ENCODE results near the gene DIDO1.

DIDO1 gene

DNA sequence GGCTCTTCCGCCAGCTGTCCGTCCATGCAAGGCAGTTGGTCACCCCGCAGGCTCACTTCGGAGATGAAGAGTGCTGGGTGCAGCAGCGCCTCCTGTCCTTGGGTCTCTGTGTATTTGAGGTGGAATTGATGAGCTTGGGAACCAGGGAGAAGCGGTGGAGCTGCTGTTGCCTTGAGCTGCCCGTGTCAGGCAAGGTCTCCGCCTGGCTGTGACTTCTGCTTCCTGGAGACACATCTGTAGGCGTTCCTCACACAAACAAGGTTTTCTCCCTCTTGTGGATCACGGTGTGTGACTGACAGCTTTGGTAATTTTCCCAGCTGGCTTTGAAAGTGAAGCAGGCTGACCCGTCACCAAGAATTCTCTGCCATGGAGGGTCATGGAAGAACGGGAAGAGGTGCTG, 23.7 kb upstream of the DIDO1 start:
- no peak for DNase-seq

DNA sequence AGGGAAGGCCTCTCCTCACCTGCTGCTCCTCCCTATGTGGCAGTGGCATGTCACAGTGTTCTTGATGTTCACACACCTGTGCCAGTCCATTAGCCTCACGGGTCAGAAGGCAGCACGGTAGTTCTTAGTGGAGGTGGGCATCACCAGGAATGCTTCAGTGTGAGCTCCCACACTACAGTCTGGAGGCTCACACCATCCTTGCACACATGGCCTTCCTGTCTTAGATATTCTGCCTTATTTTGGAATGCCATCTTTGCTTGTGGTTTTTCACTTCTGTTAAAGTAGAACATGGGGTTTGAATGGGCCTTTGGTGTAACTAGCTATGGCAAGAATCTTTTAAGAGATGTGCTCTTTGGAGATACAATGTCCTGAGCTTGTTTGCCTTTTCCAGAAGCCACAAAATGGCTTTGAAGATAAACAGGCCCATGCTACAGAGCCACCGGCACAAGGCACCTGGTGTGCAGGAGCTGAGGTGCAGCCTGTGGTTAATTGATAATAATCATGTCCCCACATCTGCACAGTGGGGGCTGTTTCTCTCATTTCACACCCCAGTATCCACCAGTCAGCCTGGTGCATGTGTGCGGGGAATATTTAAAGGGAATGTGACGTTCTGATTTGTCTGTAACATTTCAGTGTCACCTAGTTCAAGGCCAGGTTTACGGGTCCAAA, 23.0 kb upstream of the DIDO1 start:
- no peak for DNase-seq

DNA sequence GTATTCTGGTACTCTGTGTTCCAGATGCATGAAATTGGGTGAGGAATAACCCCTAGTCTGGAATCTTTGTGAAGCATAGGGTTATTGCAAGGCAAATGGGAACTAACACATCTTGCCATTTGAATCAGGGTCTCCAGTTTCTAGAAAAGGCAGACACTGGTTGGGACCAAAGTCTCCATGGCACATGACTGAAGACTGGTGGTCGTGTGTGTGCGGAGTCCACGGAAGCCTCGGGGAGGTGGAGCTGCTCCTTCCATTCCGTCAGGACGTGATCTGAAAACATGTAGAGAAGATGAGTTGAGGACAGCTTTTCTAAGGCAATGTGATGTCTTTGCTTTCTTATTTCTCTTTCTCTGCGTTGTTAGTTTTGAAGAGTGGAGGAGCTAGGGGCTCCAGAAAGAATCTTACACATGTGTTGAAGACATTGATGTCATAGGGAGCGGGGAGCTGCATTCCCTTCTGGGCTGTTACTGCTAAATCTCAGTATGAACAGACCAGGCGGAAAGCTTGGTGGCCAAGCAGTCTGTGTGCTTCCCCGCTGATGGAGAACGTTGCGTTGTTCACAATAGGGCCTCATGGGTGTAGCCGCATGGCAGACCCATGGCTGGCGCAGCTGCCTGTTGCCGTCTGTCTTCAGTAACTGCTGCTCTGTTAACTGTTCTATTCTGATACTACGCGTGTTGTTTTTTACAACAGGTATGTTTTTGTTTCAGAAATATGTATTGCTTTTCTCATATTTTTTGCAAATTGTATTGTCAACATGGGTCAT, 21.4 kb upstream of the DIDO1 start:
- DNase-seq: no peak

DNA sequence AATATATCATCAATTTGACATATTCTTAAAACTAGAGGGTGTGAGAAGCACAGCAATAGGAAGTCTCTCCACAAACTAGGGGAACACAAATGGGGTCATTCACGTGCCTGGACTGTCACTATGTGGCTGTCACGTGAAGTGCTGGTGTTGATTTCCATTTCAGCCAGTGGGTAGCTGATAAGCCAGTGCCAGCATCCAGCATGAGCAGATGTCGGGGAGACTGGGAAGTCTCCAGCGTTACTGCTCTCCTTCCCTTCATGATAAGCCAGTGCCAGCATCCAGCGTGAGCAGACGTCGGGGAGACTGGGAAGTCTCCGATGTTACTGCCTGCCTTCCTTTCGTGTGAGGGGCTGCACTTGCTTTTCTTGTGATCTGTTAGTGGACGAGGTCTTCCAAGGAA, 20.6 kb upstream of the DIDO1 start:
- DNase-seq: no peak

DNA sequence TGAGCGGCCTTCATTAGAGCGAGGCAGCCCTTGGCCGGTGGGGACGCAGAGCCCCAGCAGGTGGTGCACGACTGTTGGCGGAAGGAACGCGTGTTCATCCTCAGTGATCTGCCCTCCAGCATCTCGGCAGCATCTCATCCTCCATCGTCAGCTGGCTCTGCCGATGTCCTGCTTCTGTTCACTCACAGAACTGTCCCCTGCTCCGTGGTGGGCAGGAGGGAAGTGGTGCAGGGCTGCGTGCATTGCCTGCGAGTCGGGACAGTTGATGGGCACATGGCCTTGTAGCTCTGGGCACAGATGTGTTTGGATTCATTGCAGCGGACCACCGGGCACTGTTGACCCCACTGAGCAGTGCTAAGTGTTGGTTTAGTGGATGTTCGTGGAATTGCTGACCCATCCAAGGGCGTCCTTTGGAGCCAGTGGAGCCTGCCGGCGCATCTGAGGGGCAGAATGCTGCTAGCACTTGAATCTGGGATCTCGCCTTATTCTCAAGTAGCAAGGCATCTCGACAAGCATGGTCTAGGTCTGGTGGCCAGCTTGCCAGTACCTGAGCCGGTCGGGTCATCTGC, 19.6 kb upstream of the DIDO1 start:
- no peak for DNase-seq

DNA sequence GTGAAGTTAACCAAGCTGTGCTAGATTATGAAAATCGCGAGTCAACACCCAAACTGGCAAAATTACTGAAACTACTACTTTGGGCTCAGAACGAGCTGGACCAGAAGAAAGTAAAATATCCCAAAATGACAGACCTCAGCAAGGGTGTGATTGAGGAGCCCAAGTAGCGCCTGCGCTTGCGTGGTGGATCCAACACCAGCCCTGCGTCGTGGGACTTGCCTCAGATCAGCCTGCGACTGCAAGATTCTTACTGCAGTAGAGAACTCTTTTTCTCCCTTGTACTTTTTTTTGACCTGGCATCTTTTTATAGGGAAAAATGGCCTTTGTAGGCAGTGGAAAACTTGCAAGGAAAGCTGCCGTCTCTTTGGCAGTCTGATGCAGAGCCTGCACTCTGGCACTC, 18.4 kb upstream of the DIDO1 start:
- DNase-seq: no peak

DNA sequence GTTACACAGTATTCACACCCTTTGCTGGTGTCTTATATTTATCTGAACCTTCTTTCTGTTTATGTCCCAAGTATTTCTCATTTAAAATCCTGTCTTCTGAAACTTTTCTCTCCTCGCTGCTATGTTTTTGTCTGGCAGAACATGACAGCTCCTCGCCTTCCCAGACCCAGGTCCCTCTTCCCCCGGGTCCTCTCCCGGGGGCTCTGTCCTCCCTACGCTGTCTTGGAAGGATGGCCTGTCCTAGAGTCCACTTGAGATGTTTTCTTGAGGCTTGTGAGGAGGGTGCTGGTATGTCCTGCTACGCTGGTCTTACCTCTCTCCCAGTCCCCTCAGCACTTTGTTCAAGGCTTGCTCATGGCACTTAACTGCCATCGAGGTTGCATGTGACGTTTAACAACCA, 17.9 kb upstream of the DIDO1 start:
- no peak for DNase-seq

DNA sequence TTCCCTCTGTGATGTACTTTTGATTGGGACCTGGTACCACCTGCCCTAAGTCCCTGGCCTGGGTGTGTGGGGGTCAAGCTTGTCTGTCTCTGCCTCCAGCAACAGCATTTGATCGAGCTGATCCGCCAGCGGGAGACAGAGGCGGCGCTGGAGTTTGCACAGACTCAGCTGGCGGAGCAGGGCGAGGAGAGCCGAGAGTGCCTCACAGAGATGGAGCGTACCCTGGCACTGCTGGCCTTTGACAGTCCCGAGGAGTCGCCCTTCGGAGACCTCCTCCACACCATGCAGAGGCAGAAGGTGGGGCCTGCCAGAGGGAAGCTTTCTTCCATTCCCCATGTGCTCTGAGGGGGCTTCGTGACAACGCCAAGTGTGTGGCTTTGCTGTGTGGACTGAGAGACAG, 17.1 kb upstream of the DIDO1 start:
- DNase-seq: no peak

DNA sequence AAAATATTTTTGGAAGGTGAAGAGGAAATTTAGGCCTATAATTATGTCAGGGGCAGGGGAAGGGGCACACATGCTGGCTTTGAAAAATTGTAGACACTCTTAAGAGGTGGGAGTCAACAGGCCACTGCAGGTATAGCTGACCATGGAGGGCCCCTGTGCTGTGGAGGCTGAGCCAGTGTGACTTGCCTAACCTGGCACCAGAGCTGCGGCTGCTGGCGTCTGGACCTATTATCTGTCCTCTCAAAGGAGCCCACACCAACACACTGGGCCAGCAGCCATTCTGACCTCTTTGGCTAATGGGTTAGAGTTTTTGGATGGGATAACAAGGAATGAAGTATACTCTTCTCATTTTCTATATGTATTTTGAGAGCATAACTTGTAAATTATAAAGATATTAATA, 16.2 kb upstream of the DIDO1 start:
- no peak for DNase-seq

DNA sequence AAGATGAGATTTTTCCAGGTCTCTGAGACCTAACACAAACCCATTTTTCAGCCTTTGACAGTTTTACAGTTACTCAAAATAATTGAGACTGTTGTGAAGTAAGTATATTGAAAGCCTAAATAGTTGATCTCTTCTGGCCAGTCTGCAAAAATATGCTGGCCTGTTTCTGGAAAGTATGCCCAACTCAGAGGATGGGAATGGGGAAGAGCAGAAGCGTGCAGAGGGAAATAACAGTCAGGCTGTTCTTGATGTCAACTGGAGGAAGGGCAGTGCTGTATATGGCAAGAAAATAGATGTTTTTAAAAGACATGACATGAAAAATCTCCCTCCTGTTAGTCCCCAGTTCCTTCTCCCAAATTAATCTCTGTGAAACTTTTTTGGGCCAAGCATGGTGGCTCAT, 15.5 kb upstream of the DIDO1 start:
- no peak for DNase-seq

DNA sequence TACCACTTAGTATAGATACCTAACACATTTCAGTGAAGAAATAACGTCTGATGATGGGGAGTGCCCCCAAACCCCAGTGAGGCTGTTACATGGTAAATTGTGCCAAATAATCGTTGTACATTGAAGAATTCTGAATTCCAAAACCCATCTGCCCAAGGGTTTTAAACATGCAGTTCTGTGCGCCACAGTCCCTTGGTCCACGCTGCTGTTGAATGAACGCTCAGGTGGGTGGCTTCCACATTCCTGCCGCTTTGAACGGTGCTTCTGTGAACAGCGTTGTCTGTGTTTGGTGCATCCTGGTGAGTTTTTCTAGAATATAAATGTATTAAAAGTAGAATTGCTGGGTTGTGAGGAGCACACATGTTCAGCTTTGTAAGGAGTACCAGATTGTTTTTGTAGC, 14.6 kb upstream of the DIDO1 start:
- no peak for DNase-seq

DNA sequence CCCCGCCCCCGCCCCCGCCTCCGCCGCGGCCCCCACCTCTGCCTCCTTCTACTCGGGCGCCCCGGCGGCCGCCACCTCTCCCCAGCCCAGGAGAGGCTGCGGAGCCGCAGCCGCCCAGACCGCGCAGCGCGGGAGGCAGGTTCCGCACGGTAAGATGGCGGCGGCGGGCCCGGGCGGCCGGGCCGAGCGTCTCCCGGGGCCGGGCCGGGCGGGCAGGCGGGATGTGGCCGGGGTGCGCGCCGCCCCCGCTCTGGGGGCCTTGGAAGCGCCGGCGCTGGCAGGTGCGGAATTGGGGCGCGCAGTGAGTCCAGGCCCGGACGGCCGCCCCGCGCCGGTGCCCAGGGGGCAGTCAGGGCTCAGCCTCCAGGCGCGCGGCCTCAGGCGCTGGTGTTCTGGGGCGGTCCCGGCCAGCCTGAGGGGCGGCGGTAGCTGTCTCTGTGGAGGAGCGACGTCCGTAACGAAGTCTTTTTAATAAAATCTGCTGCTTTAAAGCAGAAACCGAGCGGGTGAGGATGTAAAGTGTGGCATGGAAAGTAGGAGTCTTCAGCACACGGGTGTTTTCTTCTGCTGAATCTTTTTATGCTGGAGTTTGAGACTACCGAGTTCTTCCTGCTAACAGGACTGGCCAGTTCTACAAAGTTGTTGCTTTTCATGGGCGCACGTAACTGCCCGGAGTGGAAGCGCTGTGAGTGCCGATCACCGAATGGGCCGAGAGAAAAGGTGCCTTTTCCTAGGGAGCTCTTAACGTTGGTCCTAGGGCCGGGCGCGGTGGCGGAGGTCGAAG, 12.0 kb upstream of the DIDO1 start, which contains the start of gene GID8:
TSS of gene GID8 (plus strand) at position 43 of the 784 bp plus-strand sequence. CDS start 3,356 bp downstream, outside the sequence.
- peak; percentile 56 for DNase-seq

DNA sequence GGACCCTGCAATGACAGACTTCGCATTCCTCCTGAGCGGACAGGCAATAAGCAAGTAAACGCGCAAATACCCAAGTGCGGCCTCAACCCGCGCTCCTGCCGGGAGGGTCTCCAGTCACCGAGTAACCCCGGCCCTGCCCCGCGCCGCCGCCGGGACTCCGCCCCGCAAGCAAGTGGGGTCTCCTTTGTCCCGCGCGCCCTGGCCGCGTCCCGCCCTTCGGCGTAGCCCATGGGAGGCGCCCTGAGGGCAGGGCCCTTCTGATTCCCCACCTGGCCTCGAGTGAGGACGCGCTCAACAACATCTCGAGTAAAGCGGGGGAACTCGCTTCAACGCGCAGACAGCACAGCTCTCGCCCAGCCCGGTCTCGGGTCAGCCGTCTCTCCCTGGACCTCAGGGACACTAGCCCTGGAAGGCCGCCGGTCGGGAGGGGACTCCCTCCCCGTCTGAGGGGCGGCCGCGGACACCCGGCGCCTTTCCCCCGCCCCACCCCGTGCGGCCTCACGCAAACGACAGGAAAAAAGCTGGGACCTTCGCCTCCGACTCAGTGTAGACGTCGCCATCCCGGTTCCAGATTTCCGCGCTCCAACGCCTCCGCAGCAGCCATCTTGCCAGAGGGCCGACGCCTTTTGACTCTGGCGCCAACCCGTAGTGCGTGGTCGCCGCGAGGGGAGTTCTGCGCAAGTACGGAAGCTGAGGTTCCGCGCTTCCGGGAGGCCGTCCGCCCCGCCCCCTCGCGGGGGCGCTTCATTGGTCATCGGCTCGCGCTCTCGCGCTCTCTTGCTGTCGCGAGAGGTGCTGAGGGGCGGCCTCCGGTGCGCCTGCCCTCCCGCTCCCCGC, 11.2 kb upstream of the DIDO1 start:
- DNase-seq: peak; percentile 98

DNA sequence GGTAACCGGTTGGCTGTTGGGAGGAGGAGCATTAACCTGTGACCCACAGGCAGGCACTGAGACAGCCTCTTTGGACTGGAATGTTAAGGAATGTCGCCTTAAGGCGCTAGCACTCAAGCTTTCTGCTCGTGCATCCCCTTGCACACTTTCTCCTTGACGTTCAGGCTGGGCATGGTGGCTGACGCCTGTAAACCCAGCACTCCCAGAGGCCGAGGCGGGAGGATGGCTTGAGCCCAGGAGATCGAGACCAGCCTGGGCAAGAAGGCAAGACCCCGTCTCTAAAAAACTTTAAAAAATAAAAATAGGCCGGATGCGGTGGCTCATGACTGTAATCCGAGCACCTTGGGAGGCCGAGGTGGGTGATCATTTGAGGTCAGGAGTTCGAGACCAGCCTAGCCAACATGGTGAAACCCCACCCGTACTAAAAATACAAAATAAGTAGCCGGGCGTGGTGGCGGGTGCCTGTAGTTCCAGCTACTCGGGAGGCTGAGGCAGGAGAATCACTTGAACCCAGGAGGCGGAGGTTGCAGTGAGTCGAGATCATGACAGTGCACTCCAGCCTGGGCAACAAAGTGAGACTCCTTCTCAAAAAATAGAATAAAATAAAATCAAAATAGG, 9.8 kb upstream of the DIDO1 start:
- DNase-seq: no peak

DNA sequence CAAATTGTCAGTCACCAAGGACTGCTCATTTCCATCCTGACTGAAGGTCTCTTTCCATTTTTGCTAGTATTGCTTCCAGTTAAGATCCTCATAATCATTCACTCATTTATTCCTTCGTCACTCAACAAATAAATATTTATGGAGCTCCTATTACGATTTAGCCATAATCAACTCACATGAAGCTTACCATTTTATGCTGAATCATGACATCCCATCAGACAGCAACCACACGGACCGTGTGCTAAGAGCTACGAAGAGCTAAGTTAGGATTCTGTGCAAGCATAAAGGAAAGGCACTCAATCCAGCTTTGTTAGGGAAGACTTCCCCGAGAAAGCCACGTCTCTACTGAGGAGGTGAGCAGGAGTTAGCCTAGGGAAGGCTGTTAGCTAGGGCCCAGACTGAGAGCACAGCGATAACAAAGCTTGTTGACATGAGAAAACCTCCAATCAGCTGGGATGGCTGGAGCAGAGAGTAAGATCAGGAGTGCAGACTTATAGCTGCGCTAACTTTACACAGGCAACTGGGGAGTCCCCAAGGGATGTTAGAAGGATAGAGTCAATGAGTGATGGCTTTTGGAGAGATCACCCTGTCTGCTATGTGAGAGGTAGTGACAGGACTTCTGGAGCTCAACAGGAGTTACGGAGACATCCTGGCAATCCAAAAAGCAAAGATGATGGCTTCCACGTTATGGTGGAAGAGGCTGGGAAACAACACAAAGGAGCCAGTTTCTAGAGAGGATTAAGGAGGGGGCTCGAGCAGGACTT, 9.1 kb upstream of the DIDO1 start:
- no peak for DNase-seq

DNA sequence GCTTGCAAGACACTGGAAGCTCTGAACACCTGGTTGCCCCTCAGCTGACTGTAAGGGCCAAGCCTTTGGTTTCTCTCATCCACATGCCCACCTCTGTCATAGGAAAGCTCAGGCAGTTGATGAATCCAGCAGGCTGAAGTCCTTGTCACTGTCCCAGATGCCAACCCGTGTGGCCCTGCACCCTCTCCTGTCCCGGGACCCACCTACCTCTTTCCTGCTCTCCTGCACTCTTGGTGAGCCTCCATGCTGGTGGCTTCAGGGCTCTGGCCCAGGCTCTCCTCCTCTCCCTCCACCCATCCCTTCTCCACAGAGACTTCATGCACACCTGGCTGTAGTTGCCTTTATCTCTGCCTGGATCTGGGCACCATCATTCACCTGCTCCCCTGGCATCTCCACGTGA, 7.7 kb upstream of the DIDO1 start:
- DNase-seq: no peak

DNA sequence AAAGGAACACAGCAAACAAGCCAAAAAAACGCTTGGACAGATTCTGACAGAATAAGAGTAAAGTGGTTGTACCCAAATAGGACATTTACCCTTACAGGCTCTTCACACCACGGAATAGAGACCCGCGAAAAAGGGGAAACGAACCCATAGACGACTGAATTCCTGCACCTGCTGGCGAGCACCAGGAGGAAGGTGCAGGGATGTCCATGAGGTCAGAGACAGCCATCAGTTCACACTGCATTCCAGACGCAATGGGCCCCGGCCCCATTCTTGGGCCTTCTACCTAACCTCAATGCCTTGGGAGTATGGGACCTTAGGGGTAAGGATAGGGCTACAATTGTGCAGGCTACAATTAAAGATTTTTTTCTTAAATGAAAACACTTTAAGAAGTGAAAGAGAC, 5.2 kb upstream of the DIDO1 start:
- DNase-seq: no peak

DNA sequence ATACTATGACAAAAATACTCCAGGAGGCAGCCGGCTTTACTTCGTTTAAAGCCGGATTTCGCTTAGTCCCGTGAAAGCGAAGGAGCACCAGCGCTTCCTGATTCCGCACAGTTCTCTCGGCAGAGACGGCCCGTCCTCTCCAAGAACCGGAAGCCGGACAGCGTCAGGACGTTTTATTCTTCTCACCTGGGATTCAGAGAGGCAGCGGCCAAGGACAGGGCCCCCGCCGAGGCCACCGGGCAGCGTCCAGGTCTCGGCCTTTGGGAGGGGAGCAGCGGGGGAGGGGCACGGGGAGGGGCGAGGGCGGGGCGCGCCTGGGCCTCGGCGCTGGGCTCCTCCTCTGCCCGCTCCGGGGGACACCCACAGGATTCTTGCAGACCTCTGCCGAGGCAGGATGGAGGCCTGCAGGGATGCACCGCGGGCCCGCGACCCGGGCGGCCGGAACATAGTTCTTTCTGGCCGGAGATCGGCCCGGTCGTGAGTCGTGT, 2.8 kb upstream of the DIDO1 start:
- DNase-seq: peak; percentile 62

DNA sequence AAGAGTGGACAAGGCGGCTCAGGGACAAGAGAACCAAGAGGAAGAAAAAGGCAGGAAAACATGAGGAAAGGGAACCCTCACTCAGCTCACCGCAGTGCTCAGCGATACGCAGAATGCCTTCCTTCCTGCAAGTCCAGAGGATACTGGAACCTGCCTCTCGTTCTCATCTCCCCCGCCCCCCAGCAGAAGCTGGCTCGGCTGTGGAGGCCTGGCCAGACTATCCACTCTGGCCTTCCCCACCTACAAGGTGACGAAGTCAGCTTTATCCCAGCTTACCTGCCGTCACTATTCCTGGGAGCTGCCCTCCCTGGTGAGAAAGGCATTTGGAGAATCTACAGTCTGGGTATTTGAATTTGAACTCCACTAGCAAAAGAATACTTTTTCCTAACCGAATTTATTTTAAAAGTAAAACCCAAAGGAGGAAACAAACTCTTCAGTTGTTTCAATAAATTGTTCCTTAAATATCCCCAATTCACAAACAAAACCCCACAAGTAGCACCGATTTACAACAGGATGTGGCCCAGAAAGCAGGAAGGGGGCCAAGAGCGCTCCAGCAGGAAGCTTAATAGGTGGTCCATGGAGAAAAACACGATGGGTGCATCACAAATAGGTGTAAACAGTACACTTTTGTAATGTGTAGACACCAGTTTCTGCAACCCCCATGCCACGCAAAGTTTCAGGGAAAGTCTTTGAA, 2.1 kb upstream of the DIDO1 start:
- no peak for DNase-seq

DNA sequence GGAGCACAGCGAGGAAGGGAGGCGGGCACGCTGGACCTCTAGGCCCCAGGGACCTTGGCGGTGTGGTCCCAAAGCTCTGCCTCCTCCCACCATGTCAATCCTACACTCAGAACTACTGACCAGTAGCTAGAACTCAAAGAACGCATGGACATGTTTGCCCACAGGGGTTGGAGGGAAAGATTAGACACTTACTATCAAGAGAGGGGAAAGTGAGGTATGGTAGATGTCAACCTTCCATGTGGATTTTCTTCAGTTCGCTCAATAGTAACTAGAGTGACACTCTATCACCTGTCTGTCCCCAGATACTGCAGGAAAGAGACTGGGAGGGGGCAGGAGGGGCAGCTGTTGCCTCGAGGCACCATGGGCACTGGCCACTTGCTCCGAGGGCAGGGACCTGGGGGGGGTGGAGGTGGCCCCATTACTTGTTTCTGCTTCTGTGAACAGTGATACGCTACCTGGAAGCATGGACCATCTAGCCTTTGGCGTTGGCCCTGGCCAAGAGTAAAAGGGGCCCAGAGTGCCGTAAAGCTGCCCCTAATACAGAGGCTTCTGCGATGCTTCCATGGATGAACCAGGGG, 912 bp upstream of the DIDO1 start:
- DNase-seq: no peak
